GM23338 (cell line): ENCODE results near the gene PDSS2.

ENCODE experiments used
- CREB1 ChIP-seq: fragments of 250-450 bp; sonication (Bioruptor Pico); IDR thresholded peaks from 2 replicates; pipeline ENCODE4 v1.5.0; 2020; ENCODE audit warnings: low read depth, mild to moderate bottlenecking, moderate library complexity
- EZH2 ChIP-seq: fragments of 200-600 bp; sonication (generic); IDR thresholded peaks from one replicate; pipeline ENCODE4 v1.8.0; 2017; ENCODE audit warnings: antibody characterized with exemption, mild to moderate bottlenecking, low read depth; ENCODE audit not compliant: unreplicated experiment
- EZH2phosphoT487 ChIP-seq: fragments of 200-600 bp; sonication (generic); IDR thresholded peaks from one replicate; pipeline ENCODE4 v1.8.1; 2018; ENCODE audit warnings: antibody characterized with exemption; ENCODE audit not compliant: unreplicated experiment
- JUNB ChIP-seq: IDR thresholded peaks from one replicate; pipeline ENCODE4 v1.6.1; 2016; ENCODE audit warnings: antibody characterized with exemption; ENCODE audit not compliant: unreplicated experiment
- NANOG ChIP-seq: IDR thresholded peaks from 2 replicates; pipeline ENCODE4 v1.6.1; 2016; ENCODE audit warnings: antibody characterized with exemption, borderline replicate concordance
- POLR2AphosphoS5 ChIP-seq: IDR thresholded peaks from 2 replicates; pipeline ENCODE4 v1.6.1; 2016; ENCODE audit warnings: antibody characterized with exemption, low read depth
- REST ChIP-seq: IDR thresholded peaks from one replicate; pipeline ENCODE4 v1.6.1; 2018; ENCODE audit warnings: antibody characterized with exemption; ENCODE audit not compliant: unreplicated experiment
- STAT1 ChIP-seq: IDR thresholded peaks from one replicate; pipeline ENCODE4 v1.6.1; 2016; ENCODE audit warnings: antibody characterized with exemption; ENCODE audit not compliant: unreplicated experiment
- ZNF114 ChIP-seq: fragments of 250-450 bp; sonication (Bioruptor Pico); IDR thresholded peaks from 2 replicates; pipeline ENCODE4 v1.5.0; 2020; ENCODE audit warnings: mild to moderate bottlenecking, moderate library complexity
- ZNF331 ChIP-seq: fragments of 250-450 bp; sonication (Bioruptor Pico); IDR thresholded peaks from 2 replicates; pipeline ENCODE4 v1.5.0; 2020; ENCODE audit warnings: low read depth, mild to moderate bottlenecking, moderate library complexity
- TF ChIP-seq, protein P1 (sequence below), 2 experiments: fragments of 200-600 bp in 1 of 2; sonication (generic) in 1 of 2; conservative IDR thresholded peaks; 2 replicates each; pipeline versions ENCODE4 v1.5.1 to v1.6.1; 2016 to 2017; ENCODE audit warnings: antibody characterized with exemption in 2 of 2, low read depth in 2 of 2, mild to moderate bottlenecking in 2 of 2, moderate library complexity in 1 of 2
- TF ChIP-seq, protein P2 (sequence below): IDR thresholded peaks from 2 replicates; pipeline ENCODE4 v1.6.1; 2016; ENCODE audit warnings: antibody characterized with exemption
- TF ChIP-seq, protein P3 (sequence below): fragments of 250-450 bp; sonication (Bioruptor Pico); IDR thresholded peaks from 2 replicates; pipeline ENCODE4 v1.5.0; 2020; ENCODE audit warnings: mild to moderate bottlenecking, moderate library complexity

DNA sequence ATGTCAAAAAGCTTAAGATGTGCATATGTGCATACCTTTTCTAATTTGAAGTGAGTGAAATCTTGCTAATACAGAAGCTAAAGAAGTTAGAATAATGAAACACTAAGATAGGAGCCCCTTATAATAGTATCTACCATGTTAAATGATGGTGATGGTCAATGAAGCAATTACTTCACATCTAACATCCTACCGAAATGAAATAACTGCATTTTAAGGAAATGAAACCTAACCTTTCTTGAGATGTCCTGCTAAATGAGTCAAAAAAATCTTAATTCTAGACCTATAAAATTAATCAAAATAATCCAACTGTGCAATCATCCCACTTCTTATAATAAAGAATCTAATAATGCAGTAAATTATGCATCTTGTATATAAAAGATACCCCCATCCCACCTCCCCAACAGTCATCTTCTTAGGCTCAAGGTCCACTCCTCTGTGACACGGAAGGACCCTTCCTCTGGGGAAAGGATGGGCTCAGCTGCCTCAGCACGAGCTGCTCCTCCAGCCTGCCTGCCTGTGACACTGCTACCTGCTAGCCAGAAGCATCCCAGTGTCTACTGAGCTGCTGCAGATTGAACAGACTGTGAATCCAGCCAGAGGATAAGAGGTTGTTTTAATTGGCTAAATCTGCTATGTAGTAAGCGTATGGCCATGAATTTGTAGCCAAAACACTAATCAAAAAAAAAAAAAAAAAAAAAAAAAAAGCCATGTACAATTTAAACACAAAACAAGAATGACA, 214.5 kb downstream of the PDSS2 start:
- TF ChIP-seq, protein P1, sequence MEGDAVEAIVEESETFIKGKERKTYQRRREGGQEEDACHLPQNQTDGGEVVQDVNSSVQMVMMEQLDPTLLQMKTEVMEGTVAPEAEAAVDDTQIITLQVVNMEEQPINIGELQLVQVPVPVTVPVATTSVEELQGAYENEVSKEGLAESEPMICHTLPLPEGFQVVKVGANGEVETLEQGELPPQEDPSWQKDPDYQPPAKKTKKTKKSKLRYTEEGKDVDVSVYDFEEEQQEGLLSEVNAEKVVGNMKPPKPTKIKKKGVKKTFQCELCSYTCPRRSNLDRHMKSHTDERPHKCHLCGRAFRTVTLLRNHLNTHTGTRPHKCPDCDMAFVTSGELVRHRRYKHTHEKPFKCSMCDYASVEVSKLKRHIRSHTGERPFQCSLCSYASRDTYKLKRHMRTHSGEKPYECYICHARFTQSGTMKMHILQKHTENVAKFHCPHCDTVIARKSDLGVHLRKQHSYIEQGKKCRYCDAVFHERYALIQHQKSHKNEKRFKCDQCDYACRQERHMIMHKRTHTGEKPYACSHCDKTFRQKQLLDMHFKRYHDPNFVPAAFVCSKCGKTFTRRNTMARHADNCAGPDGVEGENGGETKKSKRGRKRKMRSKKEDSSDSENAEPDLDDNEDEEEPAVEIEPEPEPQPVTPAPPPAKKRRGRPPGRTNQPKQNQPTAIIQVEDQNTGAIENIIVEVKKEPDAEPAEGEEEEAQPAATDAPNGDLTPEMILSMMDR (conservative IDR thresholded peaks at IDR 0.05; ENCODE audit: low read depth in 2 of 2), result no peak
- TF ChIP-seq EZH2 (no peak), REST (no peak), CREB1 (no peak), ZNF331 (CRISPR knock-in tag) (no peak), EZH2phosphoT487 (no peak), POLR2AphosphoS5 (no peak), JUNB (no peak), ZNF114 (CRISPR knock-in tag) (no peak), NANOG (no peak), STAT1 (no peak)
- TF ChIP-seq, protein P2, sequence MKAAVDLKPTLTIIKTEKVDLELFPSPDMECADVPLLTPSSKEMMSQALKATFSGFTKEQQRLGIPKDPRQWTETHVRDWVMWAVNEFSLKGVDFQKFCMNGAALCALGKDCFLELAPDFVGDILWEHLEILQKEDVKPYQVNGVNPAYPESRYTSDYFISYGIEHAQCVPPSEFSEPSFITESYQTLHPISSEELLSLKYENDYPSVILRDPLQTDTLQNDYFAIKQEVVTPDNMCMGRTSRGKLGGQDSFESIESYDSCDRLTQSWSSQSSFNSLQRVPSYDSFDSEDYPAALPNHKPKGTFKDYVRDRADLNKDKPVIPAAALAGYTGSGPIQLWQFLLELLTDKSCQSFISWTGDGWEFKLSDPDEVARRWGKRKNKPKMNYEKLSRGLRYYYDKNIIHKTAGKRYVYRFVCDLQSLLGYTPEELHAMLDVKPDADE, result no peak
- TF ChIP-seq, protein P3, sequence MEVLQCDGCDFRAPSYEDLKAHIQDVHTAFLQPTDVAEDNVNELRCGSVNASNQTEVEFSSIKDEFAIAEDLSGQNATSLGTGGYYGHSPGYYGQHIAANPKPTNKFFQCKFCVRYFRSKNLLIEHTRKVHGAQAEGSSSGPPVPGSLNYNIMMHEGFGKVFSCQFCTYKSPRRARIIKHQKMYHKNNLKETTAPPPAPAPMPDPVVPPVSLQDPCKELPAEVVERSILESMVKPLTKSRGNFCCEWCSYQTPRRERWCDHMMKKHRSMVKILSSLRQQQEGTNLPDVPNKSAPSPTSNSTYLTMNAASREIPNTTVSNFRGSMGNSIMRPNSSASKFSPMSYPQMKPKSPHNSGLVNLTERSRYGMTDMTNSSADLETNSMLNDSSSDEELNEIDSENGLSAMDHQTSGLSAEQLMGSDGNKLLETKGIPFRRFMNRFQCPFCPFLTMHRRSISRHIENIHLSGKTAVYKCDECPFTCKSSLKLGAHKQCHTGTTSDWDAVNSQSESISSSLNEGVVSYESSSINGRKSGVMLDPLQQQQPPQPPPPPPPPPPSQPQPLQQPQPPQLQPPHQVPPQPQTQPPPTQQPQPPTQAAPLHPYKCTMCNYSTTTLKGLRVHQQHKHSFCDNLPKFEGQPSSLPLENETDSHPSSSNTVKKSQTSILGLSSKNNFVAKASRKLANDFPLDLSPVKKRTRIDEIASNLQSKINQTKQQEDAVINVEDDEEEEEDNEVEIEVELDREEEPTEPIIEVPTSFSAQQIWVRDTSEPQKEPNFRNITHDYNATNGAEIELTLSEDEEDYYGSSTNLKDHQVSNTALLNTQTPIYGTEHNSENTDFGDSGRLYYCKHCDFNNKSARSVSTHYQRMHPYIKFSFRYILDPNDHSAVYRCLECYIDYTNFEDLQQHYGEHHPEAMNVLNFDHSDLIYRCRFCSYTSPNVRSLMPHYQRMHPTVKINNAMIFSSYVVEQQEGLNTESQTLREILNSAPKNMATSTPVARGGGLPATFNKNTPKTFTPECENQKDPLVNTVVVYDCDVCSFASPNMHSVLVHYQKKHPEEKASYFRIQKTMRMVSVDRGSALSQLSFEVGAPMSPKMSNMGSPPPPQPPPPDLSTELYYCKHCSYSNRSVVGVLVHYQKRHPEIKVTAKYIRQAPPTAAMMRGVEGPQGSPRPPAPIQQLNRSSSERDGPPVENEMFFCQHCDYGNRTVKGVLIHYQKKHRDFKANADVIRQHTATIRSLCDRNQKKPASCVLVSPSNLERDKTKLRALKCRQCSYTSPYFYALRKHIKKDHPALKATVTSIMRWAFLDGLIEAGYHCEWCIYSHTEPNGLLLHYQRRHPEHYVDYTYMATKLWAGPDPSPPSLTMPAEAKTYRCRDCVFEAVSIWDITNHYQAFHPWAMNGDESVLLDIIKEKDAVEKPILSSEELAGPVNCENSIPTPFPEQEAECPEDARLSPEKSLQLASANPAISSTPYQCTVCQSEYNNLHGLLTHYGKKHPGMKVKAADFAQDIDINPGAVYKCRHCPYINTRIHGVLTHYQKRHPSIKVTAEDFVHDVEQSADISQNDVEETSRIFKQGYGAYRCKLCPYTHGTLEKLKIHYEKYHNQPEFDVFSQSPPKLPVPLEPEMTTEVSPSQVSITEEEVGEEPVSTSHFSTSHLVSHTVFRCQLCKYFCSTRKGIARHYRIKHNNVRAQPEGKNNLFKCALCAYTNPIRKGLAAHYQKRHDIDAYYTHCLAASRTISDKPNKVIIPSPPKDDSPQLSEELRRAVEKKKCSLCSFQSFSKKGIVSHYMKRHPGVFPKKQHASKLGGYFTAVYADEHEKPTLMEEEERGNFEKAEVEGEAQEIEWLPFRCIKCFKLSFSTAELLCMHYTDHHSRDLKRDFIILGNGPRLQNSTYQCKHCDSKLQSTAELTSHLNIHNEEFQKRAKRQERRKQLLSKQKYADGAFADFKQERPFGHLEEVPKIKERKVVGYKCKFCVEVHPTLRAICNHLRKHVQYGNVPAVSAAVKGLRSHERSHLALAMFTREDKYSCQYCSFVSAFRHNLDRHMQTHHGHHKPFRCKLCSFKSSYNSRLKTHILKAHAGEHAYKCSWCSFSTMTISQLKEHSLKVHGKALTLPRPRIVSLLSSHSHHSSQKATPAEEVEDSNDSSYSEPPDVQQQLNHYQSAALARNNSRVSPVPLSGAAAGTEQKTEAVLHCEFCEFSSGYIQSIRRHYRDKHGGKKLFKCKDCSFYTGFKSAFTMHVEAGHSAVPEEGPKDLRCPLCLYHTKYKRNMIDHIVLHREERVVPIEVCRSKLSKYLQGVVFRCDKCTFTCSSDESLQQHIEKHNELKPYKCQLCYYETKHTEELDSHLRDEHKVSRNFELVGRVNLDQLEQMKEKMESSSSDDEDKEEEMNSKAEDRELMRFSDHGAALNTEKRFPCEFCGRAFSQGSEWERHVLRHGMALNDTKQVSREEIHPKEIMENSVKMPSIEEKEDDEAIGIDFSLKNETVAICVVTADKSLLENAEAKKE (CRISPR knock-in tag), result no peak
